K562 (cell line): Measurements from ENCODE around the gene CAPN10. TPM values are rescaled to one million over a fixed set of nuclear protein-coding genes. Genes with fewer than 3 reads are reported as not detected.

Experiments
- BRCA1 ChIP-seq, 2 experiments: fragments of 450-650 bp in 1 of 2; sonication (generic) in 1 of 2; formaldehyde crosslinking in 1 of 2; IDR thresholded peaks; 2 replicates each; pipeline versions ENCODE4 v1.5.0 to v1.6.1; 2017 to 2020; ENCODE audit warnings: mild to moderate bottlenecking in 1 of 2, missing genetic modification reagents in 1 of 2
- MBD2 ChIP-seq: sonication (generic); IDR thresholded peaks from 2 replicates; pipeline ENCODE4 v1.6.1; 2016; ENCODE audit warnings: low read depth, borderline replicate concordance
- NCOA1 ChIP-seq: fragments of 450-650 bp; IDR thresholded peaks from 2 replicates; pipeline ENCODE4 v1.6.1; 2016; ENCODE audit warnings: low read depth
- NRF1 ChIP-seq, 2 experiments: fragments of 450-650 bp; IDR thresholded peaks in 1 of 2; conservative IDR thresholded peaks in 1 of 2; 2 replicates each; pipeline ENCODE4 v1.6.1; 2014; ENCODE audit warnings: mild to moderate bottlenecking in 2 of 2
- POLR2AphosphoS2 ChIP-seq: IDR thresholded peaks from 2 replicates; pipeline ENCODE4 v1.6.1; 2012; ENCODE audit warnings: low read length, improper control_type of control experiment
- PTRF ChIP-seq: fragments of 450-650 bp; IDR thresholded peaks from 2 replicates; pipeline ENCODE4 v1.6.1; 2016; ENCODE audit warnings: mild to moderate bottlenecking, missing genetic modification characterization, missing compliant biosample characterization
- RNF2 ChIP-seq: sonication (generic); IDR thresholded peaks from 2 replicates; pipeline ENCODE4 v1.6.1; 2016
- ZEB2 ChIP-seq: fragments of 450-650 bp; IDR thresholded peaks from 2 replicates; pipeline ENCODE4 v1.6.1; 2016
- polyA plus RNA-seq, 8 experiments: library from polyadenylated mRNA; depleted of rRNA in 4 of 8; stranded (reverse) in 5 of 8; unstranded in 3 of 8; fragments of >200 nt; fragmentation: Nextera tagmentation in 2 of 8; fragmentation: Illumina TruSeq in 1 of 8; extraction: Ambion mirVana in 2 of 8; extraction: Trizol in 1 of 8; gene quantifications; 2 replicates each; pipeline versions ENCODE4 v1.2.1 to v1.2.3, GENCODE V29; 2011 to 2014; ENCODE audit warnings: inconsistent platforms in 1 of 8, missing spikeins in 1 of 8
- total RNA-seq, 7 experiments: library from RNA; depleted of rRNA in 6 of 7; stranded (reverse); fragments of >200 nt in 6 of 7; fragmentation: Illumina TruSeq in 2 of 7; extraction: Trizol in 2 of 7; gene quantifications; 2 replicates each; pipeline versions ENCODE4 v1.2.1 to v1.2.3, GENCODE V29; 2011 to 2021; ENCODE audit warnings: low replicate concordance in 1 of 7
- TF ChIP-seq, protein P1 (sequence below), 2 experiments: fragments of 450-650 bp in 1 of 2; sonication (generic) in 1 of 2; formaldehyde crosslinking in 1 of 2; IDR thresholded peaks; 2 replicates each; pipeline versions ENCODE4 v1.7.1 to v1.9.0; 2016 to 2022; ENCODE audit warnings: inconsistent platforms in 1 of 2, mild to moderate bottlenecking in 1 of 2, missing genetic modification reagents in 1 of 2
- TF ChIP-seq, protein P2 (sequence below), 3 experiments: IDR thresholded peaks in 2 of 3; conservative IDR thresholded peaks in 1 of 3; 2 replicates each; pipeline ENCODE4 v1.5.1; 2011 to 2012; ENCODE audit warnings: low read length in 3 of 3, mild to moderate bottlenecking in 3 of 3, control low read depth in 2 of 3, improper control_type of control experiment in 1 of 3, inconsistent platforms in 1 of 3, low read depth in 1 of 3, mixed read lengths in 1 of 3, moderate library complexity in 1 of 3; ENCODE audit not compliant: insufficient read depth in 2 of 3
- TF ChIP-seq, protein P3 (sequence below), 2 experiments: IDR thresholded peaks in 1 of 2; conservative IDR thresholded peaks in 1 of 2; 2 replicates each; pipeline ENCODE4 v1.6.1; 2016; ENCODE audit warnings: low read depth in 2 of 2, mild to moderate bottlenecking in 1 of 2, missing compliant biosample characterization in 1 of 2, missing genetic modification characterization in 1 of 2, moderate library complexity in 1 of 2

CAPN10 gene
- total and polyA plus RNA-seq, 9 of the 15 experiments (the other 6 are each of a cell fraction or from before 2014, with no cell fraction given): 0.08 to 26.1 (median 8.4) TPM

DNA sequence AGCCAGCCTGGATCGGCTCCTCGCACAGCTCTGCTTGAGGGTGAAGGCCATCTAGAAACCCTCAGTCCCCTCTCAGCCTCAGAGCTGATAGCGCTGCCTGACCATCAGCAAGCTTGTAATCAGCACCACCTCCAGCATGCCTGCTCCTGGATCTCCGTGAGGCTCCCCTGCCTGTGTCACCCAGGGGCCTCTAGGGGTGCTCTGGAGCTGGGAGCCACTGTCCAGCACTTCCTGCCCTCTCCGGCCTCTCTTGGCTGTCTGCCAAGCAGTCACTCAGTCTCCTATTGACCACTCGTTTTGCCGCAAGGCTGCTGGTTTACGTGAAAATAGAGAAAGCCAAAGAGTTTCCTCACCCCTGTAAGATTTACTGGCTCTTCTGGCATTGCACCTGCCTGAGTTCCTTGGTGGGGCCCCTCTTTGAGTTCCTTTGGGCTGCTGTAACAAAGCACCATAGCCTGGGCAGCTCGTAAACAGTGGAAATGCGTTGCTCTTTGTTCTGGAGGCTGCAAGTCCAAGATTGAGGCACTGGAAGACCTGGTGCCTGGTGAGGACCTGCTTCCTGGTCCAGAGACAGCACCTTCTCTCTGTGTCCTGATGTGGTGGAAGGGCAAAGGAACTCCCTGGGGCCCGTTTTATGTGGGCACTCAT, 17.9 kb downstream of the CAPN10 start (continued):
- TF ChIP-seq, protein P1, sequence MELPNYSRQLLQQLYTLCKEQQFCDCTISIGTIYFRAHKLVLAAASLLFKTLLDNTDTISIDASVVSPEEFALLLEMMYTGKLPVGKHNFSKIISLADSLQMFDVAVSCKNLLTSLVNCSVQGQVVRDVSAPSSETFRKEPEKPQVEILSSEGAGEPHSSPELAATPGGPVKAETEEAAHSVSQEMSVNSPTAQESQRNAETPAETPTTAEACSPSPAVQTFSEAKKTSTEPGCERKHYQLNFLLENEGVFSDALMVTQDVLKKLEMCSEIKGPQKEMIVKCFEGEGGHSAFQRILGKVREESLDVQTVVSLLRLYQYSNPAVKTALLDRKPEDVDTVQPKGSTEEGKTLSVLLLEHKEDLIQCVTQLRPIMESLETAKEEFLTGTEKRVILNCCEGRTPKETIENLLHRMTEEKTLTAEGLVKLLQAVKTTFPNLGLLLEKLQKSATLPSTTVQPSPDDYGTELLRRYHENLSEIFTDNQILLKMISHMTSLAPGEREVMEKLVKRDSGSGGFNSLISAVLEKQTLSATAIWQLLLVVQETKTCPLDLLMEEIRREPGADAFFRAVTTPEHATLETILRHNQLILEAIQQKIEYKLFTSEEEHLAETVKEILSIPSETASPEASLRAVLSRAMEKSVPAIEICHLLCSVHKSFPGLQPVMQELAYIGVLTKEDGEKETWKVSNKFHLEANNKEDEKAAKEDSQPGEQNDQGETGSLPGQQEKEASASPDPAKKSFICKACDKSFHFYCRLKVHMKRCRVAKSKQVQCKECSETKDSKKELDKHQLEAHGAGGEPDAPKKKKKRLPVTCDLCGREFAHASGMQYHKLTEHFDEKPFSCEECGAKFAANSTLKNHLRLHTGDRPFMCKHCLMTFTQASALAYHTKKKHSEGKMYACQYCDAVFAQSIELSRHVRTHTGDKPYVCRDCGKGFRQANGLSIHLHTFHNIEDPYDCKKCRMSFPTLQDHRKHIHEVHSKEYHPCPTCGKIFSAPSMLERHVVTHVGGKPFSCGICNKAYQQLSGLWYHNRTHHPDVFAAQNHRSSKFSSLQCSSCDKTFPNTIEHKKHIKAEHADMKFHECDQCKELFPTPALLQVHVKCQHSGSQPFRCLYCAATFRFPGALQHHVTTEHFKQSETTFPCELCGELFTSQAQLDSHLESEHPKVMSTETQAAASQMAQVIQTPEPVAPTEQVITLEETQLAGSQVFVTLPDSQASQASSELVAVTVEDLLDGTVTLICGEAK (IDR thresholded peaks at IDR 0.05): peak; percentile 44; the same call in 1 of the 2 replicates
- TF ChIP-seq, protein P1 (CRISPR knock-in tag; IDR thresholded peaks at IDR 0.05): no peak
- TF ChIP-seq, protein P2, sequence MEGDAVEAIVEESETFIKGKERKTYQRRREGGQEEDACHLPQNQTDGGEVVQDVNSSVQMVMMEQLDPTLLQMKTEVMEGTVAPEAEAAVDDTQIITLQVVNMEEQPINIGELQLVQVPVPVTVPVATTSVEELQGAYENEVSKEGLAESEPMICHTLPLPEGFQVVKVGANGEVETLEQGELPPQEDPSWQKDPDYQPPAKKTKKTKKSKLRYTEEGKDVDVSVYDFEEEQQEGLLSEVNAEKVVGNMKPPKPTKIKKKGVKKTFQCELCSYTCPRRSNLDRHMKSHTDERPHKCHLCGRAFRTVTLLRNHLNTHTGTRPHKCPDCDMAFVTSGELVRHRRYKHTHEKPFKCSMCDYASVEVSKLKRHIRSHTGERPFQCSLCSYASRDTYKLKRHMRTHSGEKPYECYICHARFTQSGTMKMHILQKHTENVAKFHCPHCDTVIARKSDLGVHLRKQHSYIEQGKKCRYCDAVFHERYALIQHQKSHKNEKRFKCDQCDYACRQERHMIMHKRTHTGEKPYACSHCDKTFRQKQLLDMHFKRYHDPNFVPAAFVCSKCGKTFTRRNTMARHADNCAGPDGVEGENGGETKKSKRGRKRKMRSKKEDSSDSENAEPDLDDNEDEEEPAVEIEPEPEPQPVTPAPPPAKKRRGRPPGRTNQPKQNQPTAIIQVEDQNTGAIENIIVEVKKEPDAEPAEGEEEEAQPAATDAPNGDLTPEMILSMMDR (IDR thresholded peaks at IDR 0.05 in 2 of 3, conservative IDR thresholded peaks at IDR 0.05 in 1 of 3; ENCODE audit: insufficient read depth in 2 of 3, low read depth in 1 of 3, low read length in 3 of 3): peak; percentile 86 to 92 (median 91)
- TF ChIP-seq MBD2 (no peak), PTRF (tag) (no peak), POLR2AphosphoS2 (no peak), NRF1 (conservative IDR thresholded peaks at IDR 0.05 in 1 of 2, IDR thresholded peaks at IDR 0.05 in 1 of 2) (peak; percentile 3 to 35; a peak in 1 of 4 replicates), NCOA1 (no peak), RNF2 (no peak), BRCA1 (IDR thresholded peaks at IDR 0.05) (no peak), BRCA1 (CRISPR knock-in tag; IDR thresholded peaks at IDR 0.05) (no peak), ZEB2 (no peak)
- TF ChIP-seq, protein P3, sequence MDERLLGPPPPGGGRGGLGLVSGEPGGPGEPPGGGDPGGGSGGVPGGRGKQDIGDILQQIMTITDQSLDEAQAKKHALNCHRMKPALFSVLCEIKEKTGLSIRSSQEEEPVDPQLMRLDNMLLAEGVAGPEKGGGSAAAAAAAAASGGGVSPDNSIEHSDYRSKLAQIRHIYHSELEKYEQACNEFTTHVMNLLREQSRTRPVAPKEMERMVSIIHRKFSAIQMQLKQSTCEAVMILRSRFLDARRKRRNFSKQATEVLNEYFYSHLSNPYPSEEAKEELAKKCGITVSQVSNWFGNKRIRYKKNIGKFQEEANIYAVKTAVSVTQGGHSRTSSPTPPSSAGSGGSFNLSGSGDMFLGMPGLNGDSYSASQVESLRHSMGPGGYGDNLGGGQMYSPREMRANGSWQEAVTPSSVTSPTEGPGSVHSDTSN (CRISPR knock-in tag; IDR thresholded peaks at IDR 0.05; ENCODE audit: low read depth): peak; percentile 43; the same call in 1 of the 2 replicates
- TF ChIP-seq, protein P3 (tag; conservative IDR thresholded peaks at IDR 0.05; ENCODE audit: low read depth): peak; percentile 69
